HG03469 (cell line): Measurements from ENCODE around the gene GUCY2F.

Experiments
- ATAC-seq: cut with Tn5 transposase; IDR thresholded peaks from one replicate; pipeline ENCODE4 v1.9.1; 2021; ENCODE audit warnings: mild to moderate bottlenecking, moderate library complexity, moderate number of reproducible peaks; ENCODE audit not compliant: unreplicated experiment

GUCY2F gene

DNA sequence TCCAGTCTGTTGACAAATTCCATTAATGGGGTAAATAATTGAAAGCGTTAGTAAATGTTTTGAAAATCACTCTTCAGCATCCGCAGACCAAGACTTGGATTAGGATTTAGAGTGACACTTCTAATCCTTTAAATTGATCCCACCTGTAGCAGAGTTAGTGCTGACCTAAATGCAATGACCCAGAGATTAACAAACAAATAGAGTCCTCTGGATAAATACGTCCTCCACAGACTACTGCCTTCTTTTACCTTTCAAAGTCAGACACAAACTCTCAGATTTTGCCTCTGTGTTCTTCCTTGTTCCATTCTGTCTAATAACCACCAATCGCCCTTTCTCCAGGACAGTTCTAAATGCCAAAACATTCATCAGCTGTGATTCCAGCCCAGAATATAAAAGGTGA lies at the start of gene GUCY2F:
GUCY2F (minus strand) TSS at position 101 of the 400 bp plus-strand sequence. CDS start 6,150 bp downstream, outside the sequence.
- no peak for ATAC-seq

GRCh38 chrX:109519001-109519400 lies 37.1 kb upstream of the GUCY2F start:
- ATAC-seq = no peak

DNA sequence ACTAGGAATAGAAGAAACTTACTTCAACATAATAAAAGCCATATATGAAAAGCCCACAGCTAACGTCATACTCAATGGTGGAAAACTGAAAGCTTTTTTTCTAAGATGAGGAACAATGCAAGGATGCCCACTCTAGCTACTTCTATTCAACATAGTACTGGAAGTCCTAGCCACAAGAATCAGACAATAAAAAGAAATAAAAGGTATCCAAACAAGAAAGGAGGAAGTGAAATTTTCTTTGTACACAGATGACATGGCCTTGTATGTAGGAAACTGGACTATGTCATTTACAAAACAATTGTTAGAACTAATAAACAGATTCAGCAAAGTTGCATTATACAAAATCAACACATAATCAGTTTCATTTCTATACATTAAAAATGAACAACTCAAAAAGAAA lies 29.2 kb upstream of the GUCY2F start:
- peak; percentile 64 for ATAC-seq

GRCh38 chrX:109508915-109509314 lies 27.0 kb upstream of the GUCY2F start:
- no peak for ATAC-seq

DNA sequence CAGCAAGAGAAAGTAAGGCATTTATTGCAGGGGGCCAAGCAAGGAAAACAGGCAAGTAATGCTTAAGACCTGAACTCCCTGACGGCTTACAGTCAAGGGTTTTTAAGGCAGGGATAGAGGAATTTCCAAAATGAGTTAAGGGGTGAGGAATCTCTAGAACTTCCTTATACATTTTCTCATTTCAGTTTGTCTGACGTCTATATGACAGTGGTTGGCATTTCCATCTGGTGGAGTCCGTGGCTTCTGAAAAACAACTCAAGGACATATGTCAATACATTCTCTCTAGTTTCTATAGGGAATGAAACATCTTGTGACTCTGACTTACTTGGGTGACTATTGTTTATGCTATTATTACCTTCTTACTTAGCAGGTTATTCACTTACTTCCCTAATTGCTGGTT lies 19.3 kb upstream of the GUCY2F start:
- ATAC-seq = no peak

- no peak for ATAC-seq
These were observed 16.5 kb upstream of the GUCY2F start for GRCh38 chrX:109498434-109498833.

DNA sequence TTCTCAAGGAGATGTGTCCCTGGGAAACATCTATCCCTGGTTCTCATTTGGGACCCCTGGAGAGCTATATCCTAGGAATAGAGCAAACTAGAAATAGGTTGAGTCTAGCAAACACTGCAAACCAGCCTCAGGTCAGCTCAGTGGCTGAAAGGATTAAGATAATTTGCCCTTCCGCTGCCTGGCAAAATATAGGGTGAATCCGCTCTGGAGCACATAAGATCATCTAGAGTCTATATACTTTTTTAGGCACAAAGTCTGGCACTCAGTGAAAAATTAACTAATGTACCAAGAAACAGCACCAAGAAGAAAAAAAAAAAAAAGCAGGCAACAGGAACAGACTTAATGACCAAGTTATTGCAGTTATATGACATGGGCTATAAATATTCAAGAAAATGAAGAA lies 7.3 kb upstream of the GUCY2F start:
- ATAC-seq = no peak

DNA sequence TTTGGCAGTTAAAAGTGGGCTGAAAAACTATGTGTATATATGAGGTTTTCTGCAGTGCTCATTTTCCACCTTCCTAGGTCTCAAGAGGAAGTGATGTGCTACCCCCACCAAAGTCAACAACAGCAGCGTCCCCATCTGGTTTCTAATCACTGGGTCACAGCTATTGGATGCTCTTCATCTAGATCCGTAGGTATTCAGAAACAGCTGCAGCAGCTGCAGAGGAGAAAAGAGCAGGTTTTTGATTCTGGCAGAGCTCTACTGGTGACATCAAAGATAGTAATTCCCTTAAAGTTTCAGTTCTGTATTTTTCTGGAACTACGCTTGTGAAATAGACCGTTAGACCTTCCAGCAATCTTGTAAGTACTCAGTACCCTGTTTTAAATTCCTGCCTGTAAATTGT lies 5.8 kb upstream of the GUCY2F start:
- ATAC-seq = no peak

DNA sequence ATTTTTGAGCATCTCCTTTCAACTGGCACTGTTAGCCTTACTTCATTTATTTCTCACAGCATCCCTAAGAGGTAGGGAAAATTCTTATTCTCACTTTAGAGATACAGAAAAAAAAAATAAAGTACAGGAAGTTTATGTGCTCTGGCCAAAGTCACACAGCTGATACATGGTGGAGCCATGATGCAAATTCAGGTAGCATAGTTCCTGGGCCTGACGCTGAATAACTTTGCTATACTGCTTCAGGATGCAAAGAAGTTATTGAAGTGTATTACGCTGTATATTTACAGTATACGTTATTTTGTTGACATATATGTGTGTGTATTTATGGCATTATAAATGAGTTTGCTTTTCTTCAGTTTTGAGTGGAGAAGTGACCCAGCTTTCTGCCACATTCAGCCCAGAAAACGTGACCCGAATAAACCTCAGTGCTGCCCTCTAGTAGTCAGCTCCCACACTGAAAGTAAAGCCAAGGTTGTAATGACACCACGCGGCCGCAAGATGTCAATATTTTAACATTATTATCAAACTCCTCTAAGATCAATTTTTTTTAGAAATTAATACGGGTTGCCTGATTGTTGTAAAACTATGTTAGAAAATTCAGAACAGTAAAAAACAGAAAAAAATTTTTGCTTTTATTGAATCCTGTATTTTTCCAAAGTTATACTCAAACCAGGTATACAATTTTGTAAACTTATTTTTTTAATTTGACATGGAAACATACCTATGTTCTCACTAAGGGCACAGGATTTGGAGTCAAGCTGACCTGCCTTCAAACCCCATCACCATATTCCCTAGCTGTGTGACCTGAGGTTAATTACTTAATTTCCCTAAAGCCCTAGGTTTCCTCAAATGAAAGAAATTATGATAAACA lies 3.8 kb upstream of the GUCY2F start:
- ATAC-seq = no peak

- no peak for ATAC-seq
These were observed 3.0 kb upstream of the GUCY2F start for GRCh38 chrX:109484886-109485285.

DNA sequence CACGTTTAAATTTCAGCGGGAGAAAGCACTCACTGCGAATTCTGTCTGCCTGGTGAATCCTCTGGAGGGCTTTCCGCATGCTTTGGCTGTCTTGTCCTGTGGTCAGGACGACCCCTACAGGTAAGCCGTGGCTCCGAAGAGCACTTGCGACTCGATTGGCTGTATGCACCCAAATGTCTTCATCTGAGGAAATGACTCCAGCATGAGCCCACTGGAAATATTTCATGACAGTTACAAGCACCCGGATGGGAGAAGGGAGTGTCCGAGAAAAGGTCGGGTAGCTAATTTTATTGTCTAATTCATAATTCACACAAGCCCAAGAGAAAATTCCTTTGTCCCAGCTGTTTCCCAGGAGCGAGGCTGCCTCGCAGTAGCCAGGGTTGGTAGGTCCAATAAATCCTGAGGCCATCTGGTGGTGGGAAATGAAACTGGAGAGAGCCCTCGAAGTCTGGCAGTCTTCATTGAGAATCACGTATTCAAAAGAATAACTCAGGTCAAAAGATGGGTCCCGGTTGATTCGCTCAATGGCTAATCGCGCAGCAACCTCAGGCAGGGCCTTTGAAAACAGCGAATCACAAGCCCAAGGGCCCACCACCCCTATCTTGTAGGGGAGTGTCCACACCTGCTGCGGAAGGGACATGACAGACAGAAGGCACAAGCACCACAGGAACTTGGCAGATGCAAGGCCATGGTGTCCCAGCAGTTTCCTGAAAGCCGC lies 6.6 kb downstream of the GUCY2F start:
- ATAC-seq = no peak

GRCh38 chrX:109472939-109473735 lies 8.7 kb downstream of the GUCY2F start:
- ATAC-seq = no peak

- ATAC-seq = no peak
These were observed 17.7 kb downstream of the GUCY2F start for GRCh38 chrX:109464231-109464630.

GRCh38 chrX:109463784-109464183 lies 18.1 kb downstream of the GUCY2F start:
- no peak for ATAC-seq

GRCh38 chrX:109448282-109448938 lies 33.5 kb downstream of the GUCY2F start:
- no peak for ATAC-seq

DNA sequence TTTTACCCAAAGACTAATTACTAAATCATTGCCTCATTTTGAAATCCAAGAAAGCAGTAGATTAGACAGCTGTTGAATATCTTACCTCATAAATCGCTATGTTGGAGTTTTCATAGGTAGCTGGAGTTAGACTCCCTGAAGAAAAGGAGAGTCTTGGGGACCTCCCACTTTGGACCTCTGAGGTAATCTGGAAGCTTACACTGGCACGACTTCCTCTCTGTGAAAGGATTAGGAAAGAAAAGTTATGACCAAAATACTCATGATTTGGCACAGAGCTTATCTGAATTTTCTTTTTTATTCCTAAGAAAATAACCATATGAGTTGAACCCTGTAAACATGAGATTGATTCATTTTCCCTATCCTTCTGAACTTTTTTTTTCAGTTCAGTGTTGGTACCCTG lies 40.6 kb downstream of the GUCY2F start:
- ATAC-seq = no peak

DNA sequence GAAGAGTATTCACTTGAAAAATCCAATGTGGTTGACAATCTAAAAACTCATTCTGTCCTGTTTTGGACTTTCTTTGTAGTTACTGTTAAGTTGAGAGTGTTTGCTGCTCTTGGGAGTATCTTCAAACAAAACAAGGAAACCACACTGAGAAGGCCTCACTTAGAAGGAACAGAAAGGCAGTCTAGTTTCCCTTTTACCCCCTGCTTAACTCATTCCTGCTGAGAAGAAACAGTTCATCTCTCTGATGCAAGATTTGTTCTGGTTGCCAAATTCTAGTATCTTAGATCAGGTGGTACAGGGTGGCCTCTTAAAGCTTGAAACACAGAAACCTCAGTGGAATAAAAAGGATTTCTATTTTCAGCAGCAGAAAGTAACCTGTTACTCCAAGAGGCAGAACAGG lies 41.4 kb downstream of the GUCY2F start:
- ATAC-seq = peak; percentile 67

DNA sequence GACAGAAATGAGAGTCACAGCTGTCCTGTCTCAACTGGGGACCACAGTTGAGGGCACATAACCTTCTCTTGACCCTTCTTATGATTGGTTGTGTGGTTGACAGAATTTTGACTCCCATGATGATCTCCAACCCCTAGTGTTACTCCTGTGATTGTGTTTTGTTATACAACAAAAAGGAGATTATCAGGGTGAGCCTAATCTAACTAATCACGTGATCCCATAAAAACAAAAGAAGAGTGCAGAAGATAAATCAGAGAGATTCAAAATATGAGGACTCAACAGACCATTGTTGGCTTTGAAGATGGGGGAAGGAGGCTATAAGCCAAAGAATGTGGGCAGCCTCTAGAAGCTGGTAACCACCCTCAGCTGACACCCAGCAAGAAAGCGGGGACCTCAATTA lies 72.7 kb downstream of the GUCY2F start:
- ATAC-seq = no peak

- no peak for ATAC-seq
These were observed 78.0 kb downstream of the GUCY2F start for GRCh38 chrX:109403922-109404321.

GRCh38 chrX:109399831-109400230 lies 82.1 kb downstream of the GUCY2F start:
- ATAC-seq = no peak

DNA sequence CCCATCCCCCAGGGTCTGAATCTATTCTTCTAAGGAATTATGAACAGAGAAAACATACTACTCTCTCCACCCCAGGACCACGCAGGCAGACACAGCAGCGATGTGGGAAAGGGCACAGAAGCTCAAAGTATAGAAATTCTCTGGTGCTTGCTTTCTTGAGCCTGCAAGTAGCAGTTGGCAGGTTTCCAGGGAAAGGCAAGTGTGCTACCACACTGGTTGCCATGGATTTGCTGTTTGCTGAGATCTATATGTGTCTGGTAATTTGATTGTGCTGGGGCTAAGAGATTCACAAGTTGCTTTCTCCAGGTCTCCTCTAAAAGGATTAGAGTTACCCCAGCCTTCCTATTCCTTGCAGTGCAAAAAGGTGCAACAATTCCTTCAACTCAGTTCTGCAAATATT lies 83.1 kb downstream of the GUCY2F start:
- no peak for ATAC-seq
